Mesenchymal stem cell (in vitro differentiated cells and primary cell): ENCODE results near the gene KIF6.

ENCODE experiments used
- DNase-seq: peaks from one replicate; pipeline ENCODE4 v3.0.0-alpha.2; 2013
- H2AFZ ChIP-seq: one replicate; pipeline ENCODE4 v1.6.1; 2013; ENCODE audit warnings: low read depth, mild to moderate bottlenecking, control low read depth, inconsistent platforms, low read length, moderate library complexity
- H2AK5ac ChIP-seq: 2 replicates; pipeline ENCODE4 v1.6.1; 2013; ENCODE audit warnings: low read length, moderate library complexity, mild to moderate bottlenecking, inconsistent platforms; ENCODE audit not compliant: severe bottlenecking
- H2BK120ac ChIP-seq: one replicate; pipeline ENCODE4 v1.6.1; 2013; ENCODE audit warnings: low read depth, mild to moderate bottlenecking, inconsistent platforms, low read length, moderate library complexity
- H2BK12ac ChIP-seq, 2 experiments: one replicate each; pipeline ENCODE4 v1.6.1; 2013; ENCODE audit warnings: inconsistent platforms in 2 of 2, low read length in 2 of 2, mild to moderate bottlenecking in 2 of 2, moderate library complexity in 2 of 2, control low read depth in 1 of 2
- H2BK15ac ChIP-seq: one replicate; pipeline ENCODE4 v1.6.1; 2013; ENCODE audit warnings: mild to moderate bottlenecking, low read depth, inconsistent platforms; ENCODE audit not compliant: poor library complexity, severe bottlenecking
- H2BK5ac ChIP-seq: 2 replicates; pipeline ENCODE4 v1.6.1; 2013; ENCODE audit warnings: low read depth, mild to moderate bottlenecking, low read length, control low read depth, inconsistent platforms; ENCODE audit not compliant: poor library complexity, severe bottlenecking
- H3K14ac ChIP-seq, 2 experiments: one replicate each; pipeline ENCODE4 v1.6.1; 2013; ENCODE audit warnings: inconsistent platforms in 2 of 2, low read length in 2 of 2, control low read depth in 1 of 2, mild to moderate bottlenecking in 1 of 2, moderate library complexity in 1 of 2
- H3K18ac ChIP-seq, 2 experiments: one replicate each; pipeline ENCODE4 v1.6.1; 2013; ENCODE audit warnings: inconsistent platforms in 2 of 2, low read length in 2 of 2, control low read depth in 1 of 2, low read depth in 1 of 2, mild to moderate bottlenecking in 1 of 2
- H3K23ac ChIP-seq, 2 experiments: one replicate each; pipeline ENCODE4 v1.6.1; 2013; ENCODE audit warnings: inconsistent platforms in 2 of 2, low read length in 2 of 2, mild to moderate bottlenecking in 2 of 2, moderate library complexity in 2 of 2, control low read depth in 1 of 2
- H3K27ac ChIP-seq: 2 replicates; pipeline ENCODE4 v1.5.1; 2013; ENCODE audit warnings: mild to moderate bottlenecking, moderate library complexity, low read length, control low read depth, inconsistent platforms; ENCODE audit not compliant: poor library complexity, severe bottlenecking
- H3K27me3 ChIP-seq, 2 experiments: 2 replicates each; pipeline versions ENCODE4 v1.6.1 to v1.7.0; 2013; ENCODE audit warnings: low read length in 2 of 2, mild to moderate bottlenecking in 2 of 2, moderate library complexity in 2 of 2, control low read depth in 1 of 2, inconsistent platforms in 1 of 2; ENCODE audit not compliant: control insufficient read depth in 1 of 2, insufficient read depth in 1 of 2
- H3K36me3 ChIP-seq, 2 experiments: 2 replicates each; pipeline versions ENCODE4 v1.6.1 to v1.7.0; 2013; ENCODE audit warnings: low read length in 2 of 2, control low read depth in 1 of 2, inconsistent platforms in 1 of 2, low read depth in 1 of 2, mild to moderate bottlenecking in 1 of 2; ENCODE audit not compliant: insufficient read depth in 2 of 2, control insufficient read depth in 1 of 2
- H3K4ac ChIP-seq, 2 experiments: one replicate each; pipeline ENCODE4 v1.6.1; 2013; ENCODE audit warnings: inconsistent platforms in 2 of 2, low read length in 2 of 2, mild to moderate bottlenecking in 2 of 2, moderate library complexity in 2 of 2, control low read depth in 1 of 2, low read depth in 1 of 2
- H3K4me1 ChIP-seq: 2 replicates; pipeline ENCODE4 v1.6.1; 2013; ENCODE audit warnings: low read depth, low read length, control low read depth; ENCODE audit not compliant: control insufficient read depth, insufficient read depth
- H3K4me2 ChIP-seq: 2 replicates; pipeline ENCODE4 v1.6.1; 2013; ENCODE audit warnings: low read length, mild to moderate bottlenecking, inconsistent platforms; ENCODE audit not compliant: poor library complexity, severe bottlenecking
- H3K4me3 ChIP-seq, 2 experiments: 2 replicates each; pipeline versions ENCODE4 v1.5.1 to v1.7.0; 2013; ENCODE audit warnings: low read length in 2 of 2, mild to moderate bottlenecking in 2 of 2, control low read depth in 1 of 2, low read depth in 1 of 2; ENCODE audit not compliant: insufficient read depth in 1 of 2
- H3K79me1 ChIP-seq: replicated peaks from 2 replicates; pipeline ENCODE4 v1.6.1; 2013; ENCODE audit warnings: mild to moderate bottlenecking, control low read depth, low read length, inconsistent platforms; ENCODE audit not compliant: poor library complexity, severe bottlenecking
- H3K9ac ChIP-seq: 2 replicates; pipeline ENCODE4 v1.7.0; 2013; ENCODE audit warnings: mild to moderate bottlenecking, low read length, moderate library complexity
- H3K9me3 ChIP-seq: 2 replicates; pipeline ENCODE4 v1.7.0; 2013; ENCODE audit warnings: mild to moderate bottlenecking, low read length; ENCODE audit not compliant: control insufficient read depth
- H4K8ac ChIP-seq: one replicate; pipeline ENCODE4 v1.6.1; 2013; ENCODE audit warnings: inconsistent platforms, mild to moderate bottlenecking, low read length, moderate library complexity
- H4K91ac ChIP-seq: one replicate; pipeline ENCODE4 v1.6.1; 2013; ENCODE audit warnings: mild to moderate bottlenecking, low read length, inconsistent platforms
- WGBS: methylation state at CpG from one replicate; pipeline ENCODE4 v1.1.7; 2013; ENCODE audit warnings: mixed read lengths; 5-methylcytosine and 5-hydroxymethylcytosine counted together

The KIF6 gene

GRCh38 chr6:39428816-39429215 lies 296.4 kb downstream of the KIF6 start:
- Histone ChIP-seq H3K36me3 (no peaks in the 10 kb centered on the region), H3K9ac (no peak overlapping the region), H4K8ac (no peak overlapping the region), H3K4ac (no peak overlapping the region), H2AK5ac (no peak overlapping the region), H2BK15ac (no peak overlapping the region), H2AFZ (no peak overlapping the region), H3K27ac (no peak overlapping the region), H3K9me3 (no peaks in the 10 kb centered on the region), H3K4me1 (peaks cover 11% of the 10 kb centered on the region), H3K14ac (no peak overlapping the region), H2BK5ac (no peak overlapping the region), H3K79me1 (no peaks in the 10 kb centered on the region), H3K4me3 (no peak overlapping the region), H3K18ac (peak overlapping the region in 1 of 2 experiments; percentile 43), H2BK120ac (no peak overlapping the region), H4K91ac (no peak overlapping the region), H2BK12ac (peak overlapping the region in 1 of 2 experiments; percentile 38), H3K4me2 (no peak overlapping the region), H3K23ac (no peak overlapping the region), H3K27me3 (no peaks in the 10 kb centered on the region)
- DNase-seq: no peak
- WGBS: 91% methylated on average over 7 of the region's 7 CpGs

DNA sequence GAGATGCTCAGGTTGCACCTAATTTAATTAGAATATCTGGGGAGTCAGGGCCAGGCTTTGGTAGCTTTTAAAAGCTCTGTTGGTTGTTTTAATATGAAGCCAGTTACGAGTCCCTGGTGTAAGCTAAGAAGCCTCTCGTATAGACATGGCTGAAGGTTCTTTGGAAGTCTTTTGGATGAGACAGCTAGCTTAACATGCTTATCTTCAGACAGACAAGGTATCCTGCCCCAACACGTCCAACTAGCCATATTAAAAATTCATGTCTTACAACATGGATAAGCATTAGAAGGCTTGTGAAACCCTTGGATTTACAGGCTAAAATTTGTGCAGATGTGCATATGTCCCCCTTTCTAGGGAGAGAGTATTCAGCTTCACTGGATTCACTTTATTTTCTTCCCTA lies 297.1 kb downstream of the KIF6 start:
- Histone ChIP-seq H3K4me2 (no peak overlapping the region), H3K4me3 (no peak overlapping the region), H3K9me3 (no peaks in the 10 kb centered on the region), H2AFZ (no peak overlapping the region), H3K36me3 (no peaks in the 10 kb centered on the region), H3K14ac (no peak overlapping the region), H4K8ac (no peak overlapping the region), H3K79me1 (no peaks in the 10 kb centered on the region), H2AK5ac (no peak overlapping the region), H2BK5ac (no peak overlapping the region), H2BK120ac (no peak overlapping the region), H4K91ac (no peak overlapping the region), H3K4me1 (peaks cover 11% of the 10 kb centered on the region), H2BK15ac (no peak overlapping the region), H3K27me3 (no peaks in the 10 kb centered on the region), H3K18ac (no peak overlapping the region), H3K23ac (no peak overlapping the region), H3K27ac (no peak overlapping the region), H3K9ac (no peak overlapping the region), H3K4ac (no peak overlapping the region), H2BK12ac (no peak overlapping the region)
- WGBS: 100% methylated on average over 3 of the region's 3 CpGs
- DNase-seq: no peak

DNA sequence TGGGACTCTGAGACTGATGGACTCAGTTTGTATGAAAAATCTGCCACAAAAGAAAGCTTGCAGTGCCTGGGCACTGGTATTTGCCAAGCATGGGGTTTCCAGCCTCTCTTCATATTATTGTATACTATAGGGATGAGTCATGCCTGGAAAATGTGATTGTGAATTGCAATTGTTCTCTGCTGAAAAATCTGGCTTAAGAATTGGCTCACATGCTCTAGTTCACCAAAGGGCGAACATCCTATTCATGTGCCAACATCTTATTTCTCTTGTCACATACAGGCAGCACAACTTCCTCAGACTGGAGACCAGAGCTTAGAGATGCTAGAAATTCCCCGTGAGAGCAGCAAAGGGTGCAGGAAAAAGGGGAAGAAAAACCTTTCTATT lies 299.1 kb downstream of the KIF6 start:
- Histone ChIP-seq H3K9me3 (no peaks in the 10 kb centered on the region), H2BK120ac (no peak overlapping the region), H3K18ac (no peak overlapping the region), H4K91ac (no peak overlapping the region), H2BK12ac (peak overlapping the region in 1 of 2 experiments; percentile 11), H2AFZ (no peak overlapping the region), H3K79me1 (no peaks in the 10 kb centered on the region), H3K27ac (no peak overlapping the region), H3K27me3 (no peaks in the 10 kb centered on the region), H4K8ac (no peak overlapping the region), H3K23ac (no peak overlapping the region), H3K14ac (no peak overlapping the region), H3K4me3 (no peak overlapping the region), H3K9ac (peak overlapping the region; percentile 64), H3K36me3 (no peaks in the 10 kb centered on the region), H2BK15ac (no peak overlapping the region), H3K4me2 (no peak overlapping the region), H3K4ac (no peak overlapping the region), H3K4me1 (peaks cover 1% of the 10 kb centered on the region), H2BK5ac (no peak overlapping the region), H2AK5ac (no peak overlapping the region)
- peak; percentile 87 for DNase-seq
- WGBS: 88% methylated on average over 1 of the region's 2 CpGs

DNA sequence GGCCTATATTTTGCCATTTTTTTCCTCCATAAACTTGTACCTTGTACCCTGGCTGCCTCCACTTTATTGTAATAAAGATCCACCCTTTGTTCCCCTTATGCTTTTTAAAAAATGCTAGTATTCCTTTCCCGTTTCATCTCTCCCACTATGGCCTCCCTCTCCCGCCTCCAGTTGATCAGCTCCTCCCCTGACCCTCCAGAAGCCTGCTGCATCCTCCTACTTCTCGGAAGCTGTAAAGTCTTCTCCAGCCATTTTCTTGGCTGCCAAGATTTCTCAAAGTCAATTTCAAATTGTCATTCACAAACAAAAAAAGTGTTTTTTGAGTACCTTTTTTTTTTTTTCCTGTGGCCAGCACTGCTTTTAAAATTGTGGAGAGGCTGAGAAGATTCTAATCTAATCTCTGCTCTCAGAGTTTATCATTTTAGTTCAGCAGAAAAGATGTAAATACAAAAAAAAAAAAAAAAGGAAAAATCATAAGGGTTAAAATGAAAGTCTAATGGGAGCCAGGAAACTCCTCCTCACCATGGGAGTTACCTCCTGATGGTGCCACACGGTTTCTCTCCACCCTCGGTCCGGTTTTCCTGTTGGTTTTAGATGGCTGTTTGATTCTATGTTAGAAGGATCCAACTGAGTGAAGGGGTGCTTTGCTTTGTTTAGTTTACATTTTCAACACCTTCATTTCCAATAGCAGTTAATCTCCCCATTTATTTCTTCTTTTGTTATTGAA lies 299.7 kb downstream of the KIF6 start:
- Histone ChIP-seq H2BK15ac (no peak overlapping the region), H3K9ac (peak overlapping the region; percentile 64), H3K4me2 (no peak overlapping the region), H2AFZ (no peak overlapping the region), H3K14ac (no peak overlapping the region), H2BK12ac (no peak overlapping the region), H3K9me3 (no peaks in the 10 kb centered on the region), H3K4me3 (no peak overlapping the region), H3K4ac (no peak overlapping the region), H3K4me1 (no peaks in the 10 kb centered on the region), H2AK5ac (no peak overlapping the region), H4K91ac (no peak overlapping the region), H3K36me3 (no peaks in the 10 kb centered on the region), H3K27ac (no peak overlapping the region), H2BK5ac (no peak overlapping the region), H4K8ac (no peak overlapping the region), H3K18ac (no peak overlapping the region), H3K79me1 (no peaks in the 10 kb centered on the region), H3K23ac (no peak overlapping the region), H2BK120ac (no peak overlapping the region), H3K27me3 (no peaks in the 10 kb centered on the region)
- DNase-seq: no peak
- WGBS: 60% methylated on average over 6 of the region's 6 CpGs
